ENCODE data around the gene LRRC14B.
"Not testable (repeated sequence)": the region's sequence is repeated elsewhere in the genome, so short reads cannot be mapped to it uniquely, and the experiment has no call there.

Gene LRRC14B

DNA sequence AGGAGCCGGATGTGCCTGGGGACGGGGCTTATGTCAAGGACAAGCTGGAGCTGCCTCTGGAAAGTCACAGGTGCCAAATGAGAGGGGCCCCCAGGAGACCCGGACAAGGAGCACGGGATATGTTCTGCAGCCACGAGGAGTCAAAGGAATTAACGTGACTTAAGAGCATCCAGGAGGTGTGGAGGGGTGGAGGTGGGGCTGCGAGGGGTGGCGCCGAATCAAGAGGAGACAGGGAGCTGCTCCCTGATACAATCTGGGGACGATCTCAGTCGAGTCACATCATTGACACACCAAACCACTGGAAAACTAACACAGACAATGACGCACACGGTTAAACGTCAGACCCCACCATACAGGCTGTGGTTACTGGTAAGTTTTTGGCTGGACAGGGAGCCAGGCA is 16.3 kb downstream of the LRRC14B start:
- peaks cover 29% of the 10 kb centered on the region for H3K36me3 Mint-ChIP-seq
- H3K27ac Mint-ChIP-seq: no peak overlapping the region
- H3K9me3 Mint-ChIP-seq: no peaks in the 10 kb centered on the region

DNA sequence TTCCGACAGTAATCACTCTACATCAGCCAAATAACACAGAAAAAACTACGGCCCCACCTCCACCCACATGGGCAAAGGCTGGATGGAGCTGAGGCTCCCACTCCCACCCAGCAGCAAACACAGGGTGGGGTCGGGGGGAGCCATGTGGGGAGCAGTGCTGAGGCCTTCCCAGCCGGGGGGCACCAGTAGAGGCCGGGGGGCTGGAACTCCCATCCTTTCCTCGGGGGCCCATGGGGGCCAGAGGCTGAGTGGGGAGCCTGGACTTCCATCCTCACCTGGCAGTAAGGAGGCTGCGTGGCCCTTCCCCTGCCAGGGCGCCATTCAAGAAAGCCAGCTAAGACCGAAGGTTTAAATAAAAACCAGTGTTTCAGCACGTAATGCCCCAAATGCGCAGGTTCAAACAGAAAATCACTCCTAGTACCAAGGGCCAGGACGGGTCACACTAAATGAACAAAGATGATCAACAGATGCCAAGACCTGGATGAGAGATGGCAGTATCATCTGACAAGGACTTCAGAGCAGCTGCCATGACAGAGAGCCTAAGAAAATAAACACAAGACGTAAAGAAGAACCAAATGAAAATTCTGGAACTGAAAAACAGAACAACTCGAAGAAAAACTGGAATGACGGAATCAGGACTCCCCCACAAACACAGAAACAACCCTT is 17.3 kb downstream of the LRRC14B start:
- Mint-ChIP-seq H3K27me3 (no peaks in the 10 kb centered on the region), H3K4me3 (no peak overlapping the region), H3K9me3 (no peaks in the 10 kb centered on the region), H3K4me1 (peaks cover 20% of the 10 kb centered on the region), H3K27ac (no peak overlapping the region), H3K36me3 (peaks cover 30% of the 10 kb centered on the region)
- no peak for ATAC-seq (ENCODE audit: low read depth)
- no peak for DNase-seq (ENCODE audit: low spot score in 2 of 2)

More for the DNA sequence above, 16.3 kb downstream of the LRRC14B start:
- Mint-ChIP-seq H3K4me1 (peaks cover 22% of the 10 kb centered on the region), H3K27me3 (no peaks in the 10 kb centered on the region), H3K4me3 (no peak overlapping the region)
- DNase-seq (ENCODE audit: low spot score in 2 of 2) (no peak), ATAC-seq (ENCODE audit: low read depth) (no peak)

DNA sequence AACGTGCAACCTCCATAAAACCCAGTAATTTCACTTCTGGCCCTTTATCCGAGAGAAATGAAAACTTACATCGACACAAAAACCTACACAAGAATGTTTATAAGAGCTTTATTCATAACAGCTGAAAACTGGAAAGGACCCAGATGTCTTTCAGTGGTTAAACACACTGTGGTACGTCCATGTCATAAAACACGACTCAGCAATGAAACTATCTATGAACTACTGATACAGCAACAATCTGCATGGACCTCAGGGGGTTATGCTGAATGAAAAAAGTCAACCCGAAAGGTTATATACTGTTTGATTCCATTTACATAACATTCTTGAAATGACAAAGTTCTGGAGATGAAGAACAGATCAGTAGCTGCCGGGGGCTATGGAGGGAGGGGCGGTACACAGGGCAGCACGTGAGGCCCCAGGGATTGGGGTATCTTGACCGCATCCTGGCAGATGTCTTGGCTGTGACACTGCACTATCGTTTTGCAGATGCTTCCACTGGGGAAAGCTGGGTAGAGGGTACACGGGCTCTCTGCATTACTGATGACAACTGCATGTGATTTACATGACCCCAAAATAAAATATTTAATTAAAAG is 22.6 kb downstream of the LRRC14B start:
- no peak for ATAC-seq (ENCODE audit: low read depth)
- Mint-ChIP-seq H3K27ac (no peak overlapping the region), H3K4me3 (peak overlapping the region; percentile 11)

DNA sequence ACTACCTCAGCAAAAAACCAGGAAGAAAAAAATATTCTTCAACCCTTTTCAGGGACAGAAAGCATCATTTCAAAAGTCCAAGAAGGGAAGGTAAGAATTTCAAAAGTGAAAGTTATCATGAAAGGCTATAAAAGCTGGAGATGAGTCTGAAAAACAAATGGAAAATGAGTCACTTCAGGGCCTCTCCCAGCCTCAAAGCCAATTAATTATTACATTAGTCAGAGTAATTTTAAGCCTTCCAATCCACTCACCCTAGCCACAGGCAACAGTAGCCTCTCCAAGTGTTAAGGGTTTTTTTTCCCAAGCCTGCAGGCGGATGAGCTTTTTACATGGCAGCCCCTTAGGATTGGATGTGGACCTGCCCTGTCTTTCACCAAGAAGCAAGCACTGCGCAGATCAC is 24.0 kb downstream of the LRRC14B start:
- DNase-seq (ENCODE audit: low spot score in 2 of 2); H3K9me3 Mint-ChIP-seq; H3K27me3 Mint-ChIP-seq; ATAC-seq (ENCODE audit: low read depth); H3K27ac Mint-ChIP-seq: not testable (repeated sequence)
- Mint-ChIP-seq H3K4me1 (peaks cover 33% of the 10 kb centered on the region), H3K4me3 (peak overlapping the region; percentile 39), H3K36me3 (peaks cover 11% of the 10 kb centered on the region)

More for the DNA sequence above, 22.6 kb downstream of the LRRC14B start:
- DNase-seq (ENCODE audit: low spot score in 2 of 2): no peak
- Mint-ChIP-seq H3K36me3 (peaks cover 13% of the 10 kb centered on the region), H3K27me3 (no peaks in the 10 kb centered on the region), H3K9me3 (no peaks in the 10 kb centered on the region), H3K4me1 (peaks cover 33% of the 10 kb centered on the region)

GRCh38 chr5:216076-216475 is 24.8 kb downstream of the LRRC14B start:
- peaks cover 11% of the 10 kb centered on the region for H3K36me3 Mint-ChIP-seq
- H3K27ac Mint-ChIP-seq; H3K9me3 Mint-ChIP-seq; H3K27me3 Mint-ChIP-seq; ATAC-seq (ENCODE audit: low read depth); DNase-seq (ENCODE audit: low spot score in 2 of 2): not testable (repeated sequence)
- peaks cover 31% of the 10 kb centered on the region for H3K4me1 Mint-ChIP-seq
- H3K4me3 Mint-ChIP-seq: peak overlapping the region; percentile 53

DNA sequence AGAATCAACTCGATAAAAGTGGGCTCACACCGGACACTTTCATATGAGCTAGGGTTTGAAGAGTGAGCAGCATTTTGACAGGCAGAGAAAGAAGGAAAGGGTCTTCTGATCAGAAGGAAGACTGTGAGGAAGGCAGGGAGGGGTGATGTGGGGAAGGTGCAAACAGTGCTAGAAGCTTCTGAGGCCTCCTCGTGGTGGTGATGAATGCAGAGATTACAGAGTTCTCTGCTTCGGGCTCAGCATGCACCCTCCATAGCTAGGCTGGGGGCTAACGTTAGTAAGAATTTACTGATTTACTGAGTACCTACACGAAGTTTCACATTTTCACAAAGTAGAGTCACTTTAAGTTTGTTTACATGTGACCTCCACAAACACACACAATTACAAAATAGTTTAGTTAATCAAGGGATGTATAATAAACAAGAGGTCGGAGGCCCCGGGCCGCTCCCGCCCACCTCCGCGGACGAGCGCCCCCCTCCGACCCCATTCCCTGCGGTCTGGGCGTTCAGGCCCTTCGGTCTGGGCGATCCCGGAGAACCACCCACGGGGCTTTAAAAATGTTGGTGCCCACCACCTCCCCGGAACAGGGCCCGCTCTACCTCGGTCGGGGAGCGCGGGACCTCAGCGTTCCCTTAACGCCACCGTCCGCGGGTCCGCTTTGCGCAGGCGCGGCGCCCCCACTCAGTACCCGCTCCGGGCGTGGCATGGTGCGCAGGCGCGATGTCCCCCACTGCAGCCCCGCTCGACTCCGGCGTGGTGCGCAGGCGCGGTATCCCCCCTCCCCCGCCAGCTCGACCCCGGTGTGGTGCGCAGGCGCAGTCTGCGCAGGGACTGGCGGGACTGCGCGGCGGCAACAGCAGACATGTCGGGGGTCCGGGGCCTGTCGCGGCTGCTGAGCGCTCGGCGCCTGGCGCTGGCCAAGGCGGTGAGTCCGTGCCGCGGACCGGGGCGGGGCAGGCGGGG is 26.5 kb downstream of the LRRC14B start, which contains the start of the genes CCDC127 and SDHA:
CCDC127 (minus strand) TSS at position 660 of the 963 bp plus-strand sequence. CDS start 1,304 bp downstream, outside the sequence.
SDHA (plus strand) TSS at position 827 of the 963 bp plus-strand sequence; CDS start at position 863, 36 bp downstream.
- Mint-ChIP-seq H3K36me3 (peaks cover 11% of the 10 kb centered on the region), H3K4me1 (peaks cover 35% of the 10 kb centered on the region), H3K4me3 (peak within 1 kb of the TSS; percentile 91), H3K27ac (peak within 1 kb of the TSS; percentile 91)
- H3K9me3 Mint-ChIP-seq, H3K27me3 Mint-ChIP-seq: not testable (repeated sequence)
- peak; percentile 87 for ATAC-seq (ENCODE audit: low read depth)
- peak; percentile 98 to 99 for DNase-seq (ENCODE audit: low spot score in 2 of 2)

GRCh38 chr5:218457-219291 is 27.4 kb downstream of the LRRC14B start:
- H3K4me3 Mint-ChIP-seq: peak overlapping the region; percentile 91
- no peaks in the 10 kb centered on the region for H3K27me3 Mint-ChIP-seq
- peaks cover 39% of the 10 kb centered on the region for H3K4me1 Mint-ChIP-seq
- ATAC-seq (ENCODE audit: low read depth): no peak
- peak overlapping the region; percentile 91 for H3K27ac Mint-ChIP-seq
- H3K36me3 Mint-ChIP-seq: peaks cover 8% of the 10 kb centered on the region
- no peaks in the 10 kb centered on the region for H3K9me3 Mint-ChIP-seq
- DNase-seq (ENCODE audit: low spot score in 2 of 2): peak; percentile 9 to 23

DNA sequence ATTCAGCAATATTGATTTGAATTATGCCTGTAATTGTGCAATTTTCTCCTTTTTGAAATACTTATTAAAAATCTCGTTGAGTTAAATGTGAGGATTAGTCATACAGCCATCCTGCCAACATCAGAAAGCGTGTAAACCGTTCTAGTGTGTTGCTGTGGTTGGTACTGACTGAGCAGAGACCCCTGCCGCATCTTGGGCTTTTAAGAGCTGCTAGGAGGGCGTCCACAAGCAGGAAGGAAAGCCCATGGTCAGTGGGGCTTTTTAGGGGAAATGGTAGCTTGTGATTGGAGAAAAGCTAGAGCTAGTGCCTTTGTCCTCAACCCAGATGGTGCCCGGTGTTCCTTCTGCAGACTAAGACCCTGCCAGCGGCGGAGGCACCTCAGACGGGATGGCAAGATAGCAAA is 28.2 kb downstream of the LRRC14B start:
- H3K9me3 Mint-ChIP-seq: no peaks in the 10 kb centered on the region
- peak overlapping the region; percentile 82 for H3K27ac Mint-ChIP-seq
- peaks cover 31% of the 10 kb centered on the region for H3K4me1 Mint-ChIP-seq
- ATAC-seq (ENCODE audit: low read depth) (no peak), DNase-seq (ENCODE audit: low spot score in 2 of 2) (no peak)
- H3K27me3 Mint-ChIP-seq: no peaks in the 10 kb centered on the region
- H3K4me3 Mint-ChIP-seq: peak overlapping the region; percentile 91
- H3K36me3 Mint-ChIP-seq: peaks cover 4% of the 10 kb centered on the region

GRCh38 chr5:219991-220390 is 28.7 kb downstream of the LRRC14B start:
- H3K36me3 Mint-ChIP-seq: peaks cover 8% of the 10 kb centered on the region
- peak overlapping the region; percentile 82 for H3K27ac Mint-ChIP-seq
- no peak for ATAC-seq (ENCODE audit: low read depth)
- peak overlapping the region; percentile 91 for H3K4me3 Mint-ChIP-seq
- H3K4me1 Mint-ChIP-seq: peaks cover 28% of the 10 kb centered on the region
- DNase-seq (ENCODE audit: low spot score in 2 of 2): no peak
- no peaks in the 10 kb centered on the region for H3K9me3 Mint-ChIP-seq
- H3K27me3 Mint-ChIP-seq: no peaks in the 10 kb centered on the region

DNA sequence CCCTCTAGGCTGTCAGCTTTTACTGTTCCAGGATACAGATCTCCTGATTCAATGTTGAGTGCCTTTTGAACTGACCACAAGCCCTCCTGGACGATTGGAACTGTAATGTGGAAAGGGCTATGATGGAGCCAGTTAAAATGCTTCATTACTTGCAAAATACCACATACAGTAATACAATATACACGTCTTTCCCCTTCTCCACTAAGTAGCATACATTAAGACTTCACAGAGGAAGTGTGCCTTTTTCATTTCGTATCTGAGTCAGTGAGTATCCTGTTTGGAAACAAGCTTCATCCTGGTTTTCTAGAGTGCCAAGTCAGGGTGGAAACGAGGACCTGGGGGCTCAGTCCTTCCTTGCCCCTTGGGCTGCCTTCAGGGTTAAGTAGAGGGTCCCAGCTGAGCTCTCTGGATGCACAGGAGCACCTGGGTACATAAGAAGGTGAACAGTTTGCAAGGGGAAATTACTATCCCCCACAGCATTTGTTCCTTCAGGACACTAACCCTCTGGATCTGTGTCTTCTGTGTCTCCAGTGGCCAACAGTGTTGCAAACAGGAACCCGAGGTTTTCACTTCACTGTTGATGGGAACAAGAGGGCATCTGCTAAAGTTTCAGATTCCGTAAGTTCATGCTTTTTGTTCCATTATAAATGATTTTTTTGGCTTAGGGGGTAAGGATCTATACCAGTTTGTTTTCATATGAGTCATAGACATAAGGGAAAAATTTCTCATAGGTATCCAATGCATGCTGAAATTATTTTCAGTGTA is 31.8 kb downstream of the LRRC14B start:
- H3K27ac Mint-ChIP-seq; H3K4me3 Mint-ChIP-seq; H3K9me3 Mint-ChIP-seq; H3K27me3 Mint-ChIP-seq; ATAC-seq (ENCODE audit: low read depth); DNase-seq (ENCODE audit: low spot score in 2 of 2): not testable (repeated sequence)
- H3K4me1 Mint-ChIP-seq: peaks cover 14% of the 10 kb centered on the region
- H3K36me3 Mint-ChIP-seq: peaks cover 22% of the 10 kb centered on the region

- Mint-ChIP-seq H3K4me1 (peaks cover 14% of the 10 kb centered on the region), H3K27me3 (no peaks in the 10 kb centered on the region), H3K36me3 (peaks cover 23% of the 10 kb centered on the region), H3K4me3 (no peak overlapping the region), H3K9me3 (no peaks in the 10 kb centered on the region), H3K27ac (no peak overlapping the region)
- DNase-seq (ENCODE audit: low spot score in 2 of 2) (no peak), ATAC-seq (ENCODE audit: low read depth) (no peak)
These were observed 32.5 kb downstream of the LRRC14B start for GRCh38 chr5:223791-224190.

- no peaks in the 10 kb centered on the region for H3K27me3 Mint-ChIP-seq
- peaks cover 9% of the 10 kb centered on the region for H3K4me1 Mint-ChIP-seq
- DNase-seq (ENCODE audit: low spot score in 2 of 2): no peak
- H3K4me3 Mint-ChIP-seq: peak overlapping the region; percentile 11
- H3K36me3 Mint-ChIP-seq: peaks cover 29% of the 10 kb centered on the region
- no peaks in the 10 kb centered on the region for H3K9me3 Mint-ChIP-seq
- no peak overlapping the region for H3K27ac Mint-ChIP-seq
- ATAC-seq (ENCODE audit: low read depth): no peak
These were observed 34.0 kb downstream of the LRRC14B start for GRCh38 chr5:225334-225733.

Data from memory B cell (primary cell).